Loucy (cell line): ENCODE measurements around the gene NUP62.

Experiments
- EZH2phosphoT487 ChIP-seq: fragments of 200-600 bp; IDR thresholded peaks from 2 replicates; pipeline ENCODE4 v1.6.1; 2018; ENCODE audit warnings: antibody characterized with exemption, mild to moderate bottlenecking, moderate library complexity, borderline replicate concordance
- TF ChIP-seq, protein P1 (sequence below): fragments of 200-600 bp; sonication (generic); conservative IDR thresholded peaks from 2 replicates; pipeline ENCODE4 v1.5.1; 2014; ENCODE audit warnings: mild to moderate bottlenecking, antibody characterized with exemption, low read length

DNA sequence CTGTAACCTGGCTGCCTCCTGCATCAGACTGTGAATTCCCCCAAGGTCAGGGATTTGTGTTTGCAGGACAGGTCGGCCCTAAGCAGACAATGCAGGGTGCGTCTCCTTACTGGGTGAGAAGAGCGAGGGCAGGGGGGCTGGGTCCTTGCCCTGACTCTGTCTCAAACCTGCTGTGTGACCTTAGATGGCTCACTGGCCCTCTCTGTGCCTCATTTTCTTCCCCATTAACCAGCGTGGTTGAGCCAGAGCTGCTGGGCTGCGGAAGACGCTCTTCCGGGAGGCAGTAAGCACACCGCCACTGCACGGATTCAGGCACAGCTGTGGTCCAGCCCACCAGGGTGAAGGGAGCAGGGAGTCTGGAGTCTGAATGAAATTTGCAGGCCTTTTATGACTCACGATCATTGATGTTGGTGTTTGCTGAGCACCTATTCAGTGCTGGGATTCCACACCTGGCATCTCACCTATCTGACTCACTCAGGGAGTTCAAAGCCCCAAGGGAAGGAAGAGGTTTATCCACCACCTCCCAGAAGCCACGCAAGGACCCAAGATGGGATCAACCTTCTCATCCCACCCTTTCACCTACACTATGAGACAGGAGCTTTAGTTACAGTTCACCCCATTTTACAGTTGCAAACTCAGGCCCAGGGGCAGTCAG lies 54.7 kb downstream of the NUP62 start:
- TF ChIP-seq, protein P1, sequence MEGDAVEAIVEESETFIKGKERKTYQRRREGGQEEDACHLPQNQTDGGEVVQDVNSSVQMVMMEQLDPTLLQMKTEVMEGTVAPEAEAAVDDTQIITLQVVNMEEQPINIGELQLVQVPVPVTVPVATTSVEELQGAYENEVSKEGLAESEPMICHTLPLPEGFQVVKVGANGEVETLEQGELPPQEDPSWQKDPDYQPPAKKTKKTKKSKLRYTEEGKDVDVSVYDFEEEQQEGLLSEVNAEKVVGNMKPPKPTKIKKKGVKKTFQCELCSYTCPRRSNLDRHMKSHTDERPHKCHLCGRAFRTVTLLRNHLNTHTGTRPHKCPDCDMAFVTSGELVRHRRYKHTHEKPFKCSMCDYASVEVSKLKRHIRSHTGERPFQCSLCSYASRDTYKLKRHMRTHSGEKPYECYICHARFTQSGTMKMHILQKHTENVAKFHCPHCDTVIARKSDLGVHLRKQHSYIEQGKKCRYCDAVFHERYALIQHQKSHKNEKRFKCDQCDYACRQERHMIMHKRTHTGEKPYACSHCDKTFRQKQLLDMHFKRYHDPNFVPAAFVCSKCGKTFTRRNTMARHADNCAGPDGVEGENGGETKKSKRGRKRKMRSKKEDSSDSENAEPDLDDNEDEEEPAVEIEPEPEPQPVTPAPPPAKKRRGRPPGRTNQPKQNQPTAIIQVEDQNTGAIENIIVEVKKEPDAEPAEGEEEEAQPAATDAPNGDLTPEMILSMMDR, result no peak
- no peak for TF ChIP-seq EZH2phosphoT487
